ENCODE data around the gene XPO6. TPM values are rescaled to one million over a fixed set of nuclear protein-coding genes. Genes with fewer than 3 reads are reported as not detected.

The XPO6 gene
- total RNA-seq, 1 experiment from 2014 or later = 135 TPM

DNA sequence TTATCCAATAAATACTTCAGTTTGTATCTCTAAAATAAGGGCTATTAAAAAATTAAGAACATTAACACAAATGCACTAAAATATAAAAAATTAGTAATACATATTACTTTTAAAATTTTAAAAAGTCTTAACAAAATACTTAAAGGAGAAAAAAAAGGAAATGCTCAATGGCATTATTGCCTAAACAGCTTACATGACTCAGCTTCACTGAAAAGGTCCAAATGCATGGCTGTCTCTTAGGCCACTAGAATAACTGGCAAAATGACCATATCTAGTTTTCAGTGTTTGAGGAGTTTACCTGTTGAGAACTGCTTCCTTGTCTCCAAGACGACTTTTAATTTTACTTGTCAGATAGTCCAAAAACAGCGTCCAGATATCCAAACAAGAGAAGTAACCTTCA is 66.0 kb downstream of the XPO6 start:
- ChIA-PET POLR2A (no interaction called here), CTCF (no interaction called here)
- Histone ChIP-seq H3K27ac (ENCODE audit: low read length) (no peak overlapping the region), H3K36me3 (ENCODE audit: control insufficient read depth, insufficient read depth, low read length) (peaks cover 14% of the 10 kb centered on the region; the same call in 1 of the 2 replicates), H3K4me1 (ENCODE audit: control insufficient read depth, insufficient read depth, low read length) (no peaks in the 10 kb centered on the region), H3K4me3 (ENCODE audit: low read depth in 2 of 2, low read length in 2 of 2) (no peak overlapping the region), H3K27me3 (ENCODE audit: control insufficient read depth, insufficient read depth, low read length) (no peaks in the 10 kb centered on the region), H3K9me3 (ENCODE audit: control insufficient read depth, insufficient read depth, low read depth, low read length) (no peaks in the 10 kb centered on the region)
- in situ Hi-C loops (cut with HindIII; ENCODE audit: low pct_unique_long_range_greater_than_20kb, low sequenced_read_pairs) = no loop called here
- TF ChIP-seq, protein P1, sequence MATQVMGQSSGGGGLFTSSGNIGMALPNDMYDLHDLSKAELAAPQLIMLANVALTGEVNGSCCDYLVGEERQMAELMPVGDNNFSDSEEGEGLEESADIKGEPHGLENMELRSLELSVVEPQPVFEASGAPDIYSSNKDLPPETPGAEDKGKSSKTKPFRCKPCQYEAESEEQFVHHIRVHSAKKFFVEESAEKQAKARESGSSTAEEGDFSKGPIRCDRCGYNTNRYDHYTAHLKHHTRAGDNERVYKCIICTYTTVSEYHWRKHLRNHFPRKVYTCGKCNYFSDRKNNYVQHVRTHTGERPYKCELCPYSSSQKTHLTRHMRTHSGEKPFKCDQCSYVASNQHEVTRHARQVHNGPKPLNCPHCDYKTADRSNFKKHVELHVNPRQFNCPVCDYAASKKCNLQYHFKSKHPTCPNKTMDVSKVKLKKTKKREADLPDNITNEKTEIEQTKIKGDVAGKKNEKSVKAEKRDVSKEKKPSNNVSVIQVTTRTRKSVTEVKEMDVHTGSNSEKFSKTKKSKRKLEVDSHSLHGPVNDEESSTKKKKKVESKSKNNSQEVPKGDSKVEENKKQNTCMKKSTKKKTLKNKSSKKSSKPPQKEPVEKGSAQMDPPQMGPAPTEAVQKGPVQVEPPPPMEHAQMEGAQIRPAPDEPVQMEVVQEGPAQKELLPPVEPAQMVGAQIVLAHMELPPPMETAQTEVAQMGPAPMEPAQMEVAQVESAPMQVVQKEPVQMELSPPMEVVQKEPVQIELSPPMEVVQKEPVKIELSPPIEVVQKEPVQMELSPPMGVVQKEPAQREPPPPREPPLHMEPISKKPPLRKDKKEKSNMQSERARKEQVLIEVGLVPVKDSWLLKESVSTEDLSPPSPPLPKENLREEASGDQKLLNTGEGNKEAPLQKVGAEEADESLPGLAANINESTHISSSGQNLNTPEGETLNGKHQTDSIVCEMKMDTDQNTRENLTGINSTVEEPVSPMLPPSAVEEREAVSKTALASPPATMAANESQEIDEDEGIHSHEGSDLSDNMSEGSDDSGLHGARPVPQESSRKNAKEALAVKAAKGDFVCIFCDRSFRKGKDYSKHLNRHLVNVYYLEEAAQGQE (IDR thresholded peaks at IDR 0.05; ENCODE audit: insufficient read depth in 1 of 2, low read depth in 2 of 2, low read length in 1 of 2) = no peak
- no peak for TF ChIP-seq SIN3A (IDR thresholded peaks at IDR 0.05; ENCODE audit: borderline replicate concordance, insufficient read depth, low read depth, low read length)
- no peak for TF ChIP-seq POLR2AphosphoS5 (IDR thresholded peaks at IDR 0.05; ENCODE audit: low read depth, low read length)
- no peak for TF ChIP-seq CTCF (IDR thresholded peaks at IDR 0.05)
- TF ChIP-seq TCF7L2 (IDR thresholded peaks at IDR 0.05; ENCODE audit: low read depth, low read length) = no peak
- intact Hi-C loops (cut with micrococcal nuclease; ENCODE audit: unreplicated experiment) = no loop called here
- ATAC-seq (no peak), DNase-seq (ENCODE audit: low read depth, low spot score) (no peak)
- no TSS peak for BruUV-seq (replicated peaks)

GRCh38 chr16:28140788-28141618 is 70.8 kb downstream of the XPO6 start:
- ATAC-seq = no peak
- H3K27me3 ChIP-seq (ENCODE audit: control insufficient read depth, insufficient read depth, low read length) = no peaks in the 10 kb centered on the region
- no peaks in the 10 kb centered on the region for H3K9me3 ChIP-seq (ENCODE audit: control insufficient read depth, insufficient read depth, low read depth, low read length)
- no peaks in the 10 kb centered on the region for H3K4me1 ChIP-seq (ENCODE audit: control insufficient read depth, insufficient read depth, low read length)
- BruUV-seq (replicated peaks) = no TSS peak
- POLR2A ChIA-PET = interaction anchor here (0.5 kb wide), 1 partner anchor 139 kb away, joined by 3 read pairs; no protein-coding TSS in a partner anchor
- no peak overlapping the region for H3K4me3 ChIP-seq (ENCODE audit: low read depth in 2 of 2, low read length in 2 of 2)
- no peak for DNase-seq (ENCODE audit: low read depth, low spot score)
- TF ChIP-seq TCF7L2 (IDR thresholded peaks at IDR 0.05; ENCODE audit: low read depth, low read length) (no peak), SIN3A (IDR thresholded peaks at IDR 0.05; ENCODE audit: borderline replicate concordance, insufficient read depth, low read depth, low read length) (no peak), CTCF (IDR thresholded peaks at IDR 0.05) (no peak), POLR2AphosphoS5 (IDR thresholded peaks at IDR 0.05; ENCODE audit: low read depth, low read length) (no peak)
- TF ChIP-seq, protein P1 (IDR thresholded peaks at IDR 0.05; ENCODE audit: insufficient read depth in 1 of 2, low read depth in 2 of 2, low read length in 1 of 2) = no peak
- intact Hi-C loops (cut with micrococcal nuclease; ENCODE audit: unreplicated experiment) (no loop called here), in situ Hi-C loops (cut with HindIII; ENCODE audit: low pct_unique_long_range_greater_than_20kb, low sequenced_read_pairs) (no loop called here)
- H3K27ac ChIP-seq (ENCODE audit: low read length) = no peak overlapping the region
- H3K36me3 ChIP-seq (ENCODE audit: control insufficient read depth, insufficient read depth, low read length) = peaks cover 15% of the 10 kb centered on the region; the same call in 1 of the 2 replicates
- CTCF ChIA-PET = interaction anchor here (0.7 kb wide), 1 partner anchor 38 kb away, joined by 3 read pairs; no protein-coding TSS in a partner anchor

All from Panc1 (cell line).